ENCODE measurements around the gene KIF13A.
"Not testable (repeated sequence)": the region's sequence is repeated elsewhere in the genome, so short reads cannot be mapped to it uniquely, and the experiment has no call there.

Gene KIF13A

GRCh38 chr6:17842014-17842776 is 145.2 kb downstream of the KIF13A start:
- no peak for DNase-seq

- DNase-seq: no peak
Observed at GRCh38 chr6:17839513-17840223, 147.8 kb downstream of the KIF13A start.

- no peak for DNase-seq
Observed at GRCh38 chr6:17836293-17836692, 151.1 kb downstream of the KIF13A start.

- no peak for DNase-seq
Observed at GRCh38 chr6:17835784-17836183, 151.7 kb downstream of the KIF13A start.

- DNase-seq: no peak
Observed at GRCh38 chr6:17831135-17831534, 156.3 kb downstream of the KIF13A start.

- no peak for DNase-seq
Observed at GRCh38 chr6:17829905-17830304, 157.5 kb downstream of the KIF13A start.

GRCh38 chr6:17828149-17828548 is 159.3 kb downstream of the KIF13A start:
- DNase-seq: no peak

- no peak for DNase-seq
Observed at GRCh38 chr6:17826301-17826700, 161.1 kb downstream of the KIF13A start.

- no peak for DNase-seq
Observed at GRCh38 chr6:17820055-17820454, 167.4 kb downstream of the KIF13A start.

GRCh38 chr6:17817763-17818162 is 169.7 kb downstream of the KIF13A start:
- no peak for DNase-seq

GRCh38 chr6:17816921-17817611 is 170.4 kb downstream of the KIF13A start:
- no peak for DNase-seq

GRCh38 chr6:17813542-17813941 is 173.9 kb downstream of the KIF13A start:
- no peak for DNase-seq

GRCh38 chr6:17812311-17812710 is 175.1 kb downstream of the KIF13A start:
- no peak for DNase-seq

- no peak for DNase-seq
Observed at GRCh38 chr6:17808609-17809008, 178.8 kb downstream of the KIF13A start.

GRCh38 chr6:17807431-17807830 is 180.0 kb downstream of the KIF13A start:
- not testable (repeated sequence) for DNase-seq

GRCh38 chr6:17803409-17803808 is 184.0 kb downstream of the KIF13A start:
- DNase-seq: no peak

- DNase-seq: no peak
Observed at GRCh38 chr6:17798477-17799154, 188.8 kb downstream of the KIF13A start.

- no peak for DNase-seq
Observed at GRCh38 chr6:17790489-17790888, 196.9 kb downstream of the KIF13A start.

GRCh38 chr6:17785094-17785787 is 202.2 kb downstream of the KIF13A start:
- DNase-seq: no peak

GRCh38 chr6:17780061-17780460 is 207.4 kb downstream of the KIF13A start:
- DNase-seq: no peak

GRCh38 chr6:17771609-17772008 is 215.8 kb downstream of the KIF13A start:
- no peak for DNase-seq

- DNase-seq: no peak
Observed at GRCh38 chr6:17768881-17769280, 218.6 kb downstream of the KIF13A start.

- no peak for DNase-seq
Observed at GRCh38 chr6:17768388-17768787, 219.0 kb downstream of the KIF13A start.

All from amniotic stem cell (primary cell).